ENCODE measurements around the gene TAS2R38.
"Not testable (repeated sequence)": the region's sequence is repeated elsewhere in the genome, so short reads cannot be mapped to it uniquely, and the experiment has no call there.

Gene TAS2R38

GRCh38 chr7:141973673-141974072, at the start of gene TAS2R38:
Gene TAS2R38, minus strand, starts transcription at chr7:141973773. Its CDS starts 84 bp downstream, at chr7:141973689.
- no peak for DNase-seq

GRCh38 chr7:142018154-142018553, 44.6 kb upstream of the TAS2R38 start:
- no peak for DNase-seq

GRCh38 chr7:142017451-142017850, 43.9 kb upstream of the TAS2R38 start:
- no peak for DNase-seq

GRCh38 chr7:142012825-142013511, 39.4 kb upstream of the TAS2R38 start:
- DNase-seq, result no peak

- no peak for DNase-seq
These were observed 37.5 kb upstream of the TAS2R38 start for GRCh38 chr7:142010952-142011548.

- DNase-seq, result no peak
These were observed 35.6 kb upstream of the TAS2R38 start for GRCh38 chr7:142009187-142009586.

GRCh38 chr7:142006577-142006976, 33.0 kb upstream of the TAS2R38 start:
- DNase-seq, result no peak

GRCh38 chr7:142002179-142002578, 28.6 kb upstream of the TAS2R38 start:
- DNase-seq, result no peak

- DNase-seq, result no peak
These were observed 27.7 kb upstream of the TAS2R38 start for GRCh38 chr7:142001163-142001874.

- DNase-seq, result no peak
These were observed 26.7 kb upstream of the TAS2R38 start for GRCh38 chr7:142000244-142000643.

- DNase-seq, result no peak
These were observed 25.6 kb upstream of the TAS2R38 start for GRCh38 chr7:141999058-141999623.

- DNase-seq, result no peak
These were observed 19.8 kb upstream of the TAS2R38 start for GRCh38 chr7:141993354-141993753.

GRCh38 chr7:141992688-141993087, 19.1 kb upstream of the TAS2R38 start:
- no peak for DNase-seq

GRCh38 chr7:141992156-141992555, 18.6 kb upstream of the TAS2R38 start:
- DNase-seq, result no peak

- no peak for DNase-seq
These were observed 17.6 kb upstream of the TAS2R38 start for GRCh38 chr7:141991140-141991539.

- no peak for DNase-seq
These were observed 16.6 kb upstream of the TAS2R38 start for GRCh38 chr7:141990011-141990725.

GRCh38 chr7:141987803-141988202, 14.2 kb upstream of the TAS2R38 start:
- DNase-seq, result not testable (repeated sequence)

GRCh38 chr7:141986923-141987322, 13.3 kb upstream of the TAS2R38 start:
- no peak for DNase-seq

GRCh38 chr7:141985926-141986325, 12.4 kb upstream of the TAS2R38 start:
- DNase-seq, result not testable (repeated sequence)

- DNase-seq, result no peak
These were observed 6.0 kb upstream of the TAS2R38 start for GRCh38 chr7:141979568-141979967.

- DNase-seq, result no peak
These were observed 4.8 kb upstream of the TAS2R38 start for GRCh38 chr7:141978351-141978750.

- no peak for DNase-seq
These were observed 3.1 kb upstream of the TAS2R38 start for GRCh38 chr7:141976524-141977245.
